Right atrium auricular region (tissue), 2 donors: ENCODE measurements around the gene NFATC2. TPM values are rescaled to one million over a fixed set of nuclear protein-coding genes. Genes with fewer than 3 reads are reported as not detected.

Experiments
- DNase-seq: peaks from one replicate; pipeline ENCODE4 v3.0.0-alpha.2; 2019; ENCODE audit warnings: low spot score
- H3K27ac ChIP-seq, 2 donors: fragments of 200-600 bp; sonication (generic); 1 replicate in 1 of 2; 2 replicates in 1 of 2; pipeline ENCODE4 v1.5.1; 2016 to 2019
- H3K27me3 ChIP-seq, 2 donors: fragments of 200-600 bp; sonication (generic); one replicate each; pipeline versions ENCODE4 v1.5.1 to v1.6.0; 2017 to 2019
- H3K36me3 ChIP-seq: fragments of 200-600 bp; sonication (generic); one replicate; pipeline ENCODE4 v1.5.1; 2016
- H3K4me1 ChIP-seq, 2 donors: fragments of 200-600 bp; sonication (generic); one replicate each; pipeline versions ENCODE4 v1.5.1 to v1.6.0; 2017 to 2019
- H3K4me3 ChIP-seq, 2 donors: fragments of 200-600 bp; sonication (generic); 1 replicate in 1 of 2; 2 replicates in 1 of 2; pipeline ENCODE4 v1.5.1; 2017 to 2019; ENCODE audit warnings: mild to moderate bottlenecking in 1 of 2, moderate library complexity in 1 of 2
- H3K9me3 ChIP-seq, 2 donors: fragments of 200-600 bp; sonication (generic); one replicate each; pipeline ENCODE4 v1.5.1; 2019
- total RNA-seq, 2 donors: library from RNA; depleted of rRNA; stranded (reverse); fragments of >200 nt; gene quantifications; one replicate each; pipeline ENCODE4 v1.1.0, GENCODE V29; 2016
- TF ChIP-seq, protein P1 (sequence below), 2 donors: fragments of 200-600 bp; sonication (generic); IDR thresholded peaks; one replicate each; pipeline ENCODE4 v1.5.1; 2019; ENCODE audit warnings: antibody characterized with exemption in 2 of 2

The NFATC2 gene
- total RNA-seq, 2 donors from 2014 or later = 8.6 to 12.5 TPM

GRCh38 chr20:51469578-51470498 lies 72.7 kb downstream of the NFATC2 start:
- no peak for DNase-seq
- H3K27ac ChIP-seq = no peak overlapping the region

GRCh38 chr20:51469046-51469445 lies 73.5 kb downstream of the NFATC2 start:
- DNase-seq = no peak
- TF ChIP-seq, protein P1, sequence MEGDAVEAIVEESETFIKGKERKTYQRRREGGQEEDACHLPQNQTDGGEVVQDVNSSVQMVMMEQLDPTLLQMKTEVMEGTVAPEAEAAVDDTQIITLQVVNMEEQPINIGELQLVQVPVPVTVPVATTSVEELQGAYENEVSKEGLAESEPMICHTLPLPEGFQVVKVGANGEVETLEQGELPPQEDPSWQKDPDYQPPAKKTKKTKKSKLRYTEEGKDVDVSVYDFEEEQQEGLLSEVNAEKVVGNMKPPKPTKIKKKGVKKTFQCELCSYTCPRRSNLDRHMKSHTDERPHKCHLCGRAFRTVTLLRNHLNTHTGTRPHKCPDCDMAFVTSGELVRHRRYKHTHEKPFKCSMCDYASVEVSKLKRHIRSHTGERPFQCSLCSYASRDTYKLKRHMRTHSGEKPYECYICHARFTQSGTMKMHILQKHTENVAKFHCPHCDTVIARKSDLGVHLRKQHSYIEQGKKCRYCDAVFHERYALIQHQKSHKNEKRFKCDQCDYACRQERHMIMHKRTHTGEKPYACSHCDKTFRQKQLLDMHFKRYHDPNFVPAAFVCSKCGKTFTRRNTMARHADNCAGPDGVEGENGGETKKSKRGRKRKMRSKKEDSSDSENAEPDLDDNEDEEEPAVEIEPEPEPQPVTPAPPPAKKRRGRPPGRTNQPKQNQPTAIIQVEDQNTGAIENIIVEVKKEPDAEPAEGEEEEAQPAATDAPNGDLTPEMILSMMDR (IDR thresholded peaks at IDR 0.05) = no peak
- H3K9me3 ChIP-seq = no peaks in the 10 kb centered on the region
- no peak overlapping the region for H3K27ac ChIP-seq
- H3K4me3 ChIP-seq = no peak overlapping the region
- H3K4me1 ChIP-seq = no peaks in the 10 kb centered on the region
- no peaks in the 10 kb centered on the region for H3K27me3 ChIP-seq
- peaks cover 6% of the 10 kb centered on the region for H3K36me3 ChIP-seq

More at GRCh38 chr20:51469578-51470498, 72.7 kb downstream of the NFATC2 start:
- Histone ChIP-seq H3K36me3 (peaks cover 7% of the 10 kb centered on the region), H3K9me3 (no peaks in the 10 kb centered on the region), H3K4me1 (no peaks in the 10 kb centered on the region), H3K27me3 (no peaks in the 10 kb centered on the region), H3K4me3 (no peak overlapping the region)
- TF ChIP-seq, protein P1 (IDR thresholded peaks at IDR 0.05) = no peak

DNA sequence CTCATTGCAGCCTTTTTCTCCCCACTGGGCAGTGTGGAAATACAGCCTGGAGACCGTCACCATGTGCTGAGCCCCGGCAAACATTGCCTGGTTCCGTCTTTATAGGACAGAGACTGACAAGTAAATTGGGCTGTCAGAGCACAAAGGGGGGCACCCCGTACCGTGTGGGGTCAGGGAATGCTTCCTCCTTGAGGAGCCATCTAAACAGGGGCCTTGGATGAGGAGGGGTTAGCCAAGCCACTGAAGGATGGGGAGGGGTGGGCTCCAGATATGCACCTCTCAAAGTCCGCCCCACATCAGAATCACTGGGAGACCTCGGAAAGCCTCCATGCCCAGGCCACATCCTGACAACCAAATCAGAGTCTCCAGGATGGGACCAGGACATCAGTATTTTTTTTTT lies 73.9 kb downstream of the NFATC2 start:
- Histone ChIP-seq H3K27me3 (no peaks in the 10 kb centered on the region), H3K4me3 (no peak overlapping the region), H3K9me3 (no peaks in the 10 kb centered on the region), H3K27ac (no peak overlapping the region), H3K4me1 (peaks cover 0 to 2% of the 10 kb centered on the region in 2 donors), H3K36me3 (peaks cover 2% of the 10 kb centered on the region)
- TF ChIP-seq, protein P1 (IDR thresholded peaks at IDR 0.05) = no peak
- DNase-seq = no peak

GRCh38 chr20:51467956-51468626 lies 74.4 kb downstream of the NFATC2 start:
- Histone ChIP-seq H3K27me3 (no peaks in the 10 kb centered on the region), H3K36me3 (no peaks in the 10 kb centered on the region), H3K4me1 (peaks cover 0 to 7% of the 10 kb centered on the region in 2 donors), H3K27ac (no peak overlapping the region), H3K4me3 (no peak overlapping the region), H3K9me3 (no peaks in the 10 kb centered on the region)
- DNase-seq = no peak
- TF ChIP-seq, protein P1 (IDR thresholded peaks at IDR 0.05) = no peak

DNA sequence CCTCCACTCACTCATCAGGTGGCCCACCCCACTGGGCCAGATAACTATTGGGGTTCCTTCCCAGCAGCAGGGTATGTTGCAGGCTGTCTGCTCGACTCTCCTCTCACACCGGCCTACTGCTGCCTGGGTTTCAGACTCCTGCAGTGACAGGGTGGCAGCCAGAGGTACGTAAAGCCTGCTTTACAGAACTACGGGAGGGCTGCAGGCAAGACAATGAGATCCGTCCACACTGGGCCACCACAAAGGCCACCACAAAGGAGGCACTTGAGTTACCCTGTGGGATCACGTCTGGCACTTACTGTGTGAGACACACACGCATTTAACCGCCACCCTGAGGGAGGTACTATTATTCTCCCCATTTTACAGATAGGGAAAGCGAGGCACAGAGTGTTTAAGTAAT lies 78.5 kb downstream of the NFATC2 start:
- Histone ChIP-seq H3K36me3 (peaks cover 3% of the 10 kb centered on the region), H3K9me3 (no peaks in the 10 kb centered on the region), H3K27me3 (no peaks in the 10 kb centered on the region), H3K27ac (no peak overlapping the region), H3K4me3 (no peak overlapping the region), H3K4me1 (peaks cover 0 to 14% of the 10 kb centered on the region in 2 donors)
- DNase-seq = no peak
- TF ChIP-seq, protein P1 (IDR thresholded peaks at IDR 0.05) = no peak
